Right atrium auricular region (tissue), 2 donors: ENCODE results near the gene SHBG. TPM values are rescaled to one million over a fixed set of nuclear protein-coding genes. Genes with fewer than 3 reads are reported as not detected.
A peak's percentile ranks its signal among the peaks of the same experiment; 100 is the strongest.
"Not testable (repeated sequence)": the region's sequence is repeated elsewhere in the genome, so short reads cannot be mapped to it uniquely, and the experiment has no call there.

Source experiments
- DNase-seq: peaks from one replicate; pipeline ENCODE4 v3.0.0-alpha.2; 2019; ENCODE audit warnings: low spot score
- H3K27ac ChIP-seq, 2 donors: fragments of 200-600 bp; sonication (generic); 1 replicate in 1 of 2; 2 replicates in 1 of 2; pipeline ENCODE4 v1.5.1; 2016 to 2019
- H3K27me3 ChIP-seq, 2 donors: fragments of 200-600 bp; sonication (generic); one replicate each; pipeline versions ENCODE4 v1.5.1 to v1.6.0; 2017 to 2019
- H3K36me3 ChIP-seq: fragments of 200-600 bp; sonication (generic); one replicate; pipeline ENCODE4 v1.5.1; 2016
- H3K4me1 ChIP-seq, 2 donors: fragments of 200-600 bp; sonication (generic); one replicate each; pipeline versions ENCODE4 v1.5.1 to v1.6.0; 2017 to 2019
- H3K4me3 ChIP-seq, 2 donors: fragments of 200-600 bp; sonication (generic); 1 replicate in 1 of 2; 2 replicates in 1 of 2; pipeline ENCODE4 v1.5.1; 2017 to 2019; ENCODE audit warnings: mild to moderate bottlenecking in 1 of 2, moderate library complexity in 1 of 2
- H3K9me3 ChIP-seq, 2 donors: fragments of 200-600 bp; sonication (generic); one replicate each; pipeline ENCODE4 v1.5.1; 2019
- total RNA-seq, 2 donors: library from RNA; depleted of rRNA; stranded (reverse); fragments of >200 nt; gene quantifications; one replicate each; pipeline ENCODE4 v1.1.0, GENCODE V29; 2016
- TF ChIP-seq, protein P1 (sequence below), 2 donors: fragments of 200-600 bp; sonication (generic); IDR thresholded peaks; one replicate each; pipeline ENCODE4 v1.5.1; 2019; ENCODE audit warnings: antibody characterized with exemption in 2 of 2

Gene SHBG
- total RNA-seq, 2 donors from 2014 or later: 0.39 TPM; not detected in 1

DNA sequence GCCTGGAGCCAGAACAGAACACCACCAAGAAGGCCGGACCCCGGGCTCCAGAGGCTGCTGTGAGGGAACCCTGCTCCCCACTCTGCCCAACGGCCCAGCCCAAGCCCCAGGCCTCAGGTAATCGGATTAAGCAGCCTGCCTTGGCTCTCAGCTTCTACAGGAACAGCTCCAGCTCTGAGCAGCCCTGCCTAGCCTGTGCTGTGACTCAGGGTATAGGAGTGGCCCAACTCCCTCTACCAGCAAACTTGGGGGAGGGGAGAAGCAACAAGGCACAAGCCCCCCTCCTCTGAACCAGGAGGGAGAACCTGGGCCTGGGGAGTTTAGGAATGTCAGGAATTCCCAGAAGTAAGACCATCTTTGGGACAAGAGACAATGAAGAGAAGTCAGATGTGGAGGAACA, 39.2 kb upstream of the SHBG start:
- Histone ChIP-seq H3K36me3 (peaks cover 51% of the 10 kb centered on the region), H3K27ac (no peak overlapping the region), H3K4me3 (no peak overlapping the region), H3K4me1 (peaks cover 0 to 36% of the 10 kb centered on the region in 2 donors), H3K9me3 (no peaks in the 10 kb centered on the region), H3K27me3 (no peaks in the 10 kb centered on the region)
- no peak for DNase-seq
- TF ChIP-seq, protein P1, sequence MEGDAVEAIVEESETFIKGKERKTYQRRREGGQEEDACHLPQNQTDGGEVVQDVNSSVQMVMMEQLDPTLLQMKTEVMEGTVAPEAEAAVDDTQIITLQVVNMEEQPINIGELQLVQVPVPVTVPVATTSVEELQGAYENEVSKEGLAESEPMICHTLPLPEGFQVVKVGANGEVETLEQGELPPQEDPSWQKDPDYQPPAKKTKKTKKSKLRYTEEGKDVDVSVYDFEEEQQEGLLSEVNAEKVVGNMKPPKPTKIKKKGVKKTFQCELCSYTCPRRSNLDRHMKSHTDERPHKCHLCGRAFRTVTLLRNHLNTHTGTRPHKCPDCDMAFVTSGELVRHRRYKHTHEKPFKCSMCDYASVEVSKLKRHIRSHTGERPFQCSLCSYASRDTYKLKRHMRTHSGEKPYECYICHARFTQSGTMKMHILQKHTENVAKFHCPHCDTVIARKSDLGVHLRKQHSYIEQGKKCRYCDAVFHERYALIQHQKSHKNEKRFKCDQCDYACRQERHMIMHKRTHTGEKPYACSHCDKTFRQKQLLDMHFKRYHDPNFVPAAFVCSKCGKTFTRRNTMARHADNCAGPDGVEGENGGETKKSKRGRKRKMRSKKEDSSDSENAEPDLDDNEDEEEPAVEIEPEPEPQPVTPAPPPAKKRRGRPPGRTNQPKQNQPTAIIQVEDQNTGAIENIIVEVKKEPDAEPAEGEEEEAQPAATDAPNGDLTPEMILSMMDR (IDR thresholded peaks at IDR 0.05): no peak

DNA sequence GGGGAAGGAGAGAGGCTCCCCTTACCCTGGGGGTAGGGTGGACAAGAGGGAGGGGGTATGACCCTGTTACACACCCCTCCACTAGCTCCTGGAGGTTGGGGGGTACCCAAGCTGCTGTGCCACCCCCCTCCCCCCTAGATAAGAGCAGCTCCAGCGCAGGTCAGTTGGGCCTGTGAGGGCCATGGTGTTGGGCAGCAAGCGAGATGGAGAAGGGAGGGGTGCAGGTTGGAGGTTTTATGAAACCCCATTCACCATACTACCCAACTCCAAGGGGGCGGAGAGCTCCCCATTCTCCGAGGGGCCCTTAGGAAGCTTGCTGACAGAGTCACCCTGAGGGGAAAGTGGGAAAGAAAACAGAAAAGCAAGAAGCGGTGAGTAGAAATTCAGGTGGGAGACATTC, 38.3 kb upstream of the SHBG start:
- DNase-seq: no peak
- TF ChIP-seq, protein P1 (IDR thresholded peaks at IDR 0.05): no peak
- H3K4me3 ChIP-seq: no peak overlapping the region
- no peak overlapping the region for H3K27ac ChIP-seq
- no peaks in the 10 kb centered on the region for H3K9me3 ChIP-seq
- peaks cover 59% of the 10 kb centered on the region for H3K36me3 ChIP-seq
- peaks cover 0 to 35% of the 10 kb centered on the region in 2 donors for H3K4me1 ChIP-seq
- no peaks in the 10 kb centered on the region for H3K27me3 ChIP-seq

DNA sequence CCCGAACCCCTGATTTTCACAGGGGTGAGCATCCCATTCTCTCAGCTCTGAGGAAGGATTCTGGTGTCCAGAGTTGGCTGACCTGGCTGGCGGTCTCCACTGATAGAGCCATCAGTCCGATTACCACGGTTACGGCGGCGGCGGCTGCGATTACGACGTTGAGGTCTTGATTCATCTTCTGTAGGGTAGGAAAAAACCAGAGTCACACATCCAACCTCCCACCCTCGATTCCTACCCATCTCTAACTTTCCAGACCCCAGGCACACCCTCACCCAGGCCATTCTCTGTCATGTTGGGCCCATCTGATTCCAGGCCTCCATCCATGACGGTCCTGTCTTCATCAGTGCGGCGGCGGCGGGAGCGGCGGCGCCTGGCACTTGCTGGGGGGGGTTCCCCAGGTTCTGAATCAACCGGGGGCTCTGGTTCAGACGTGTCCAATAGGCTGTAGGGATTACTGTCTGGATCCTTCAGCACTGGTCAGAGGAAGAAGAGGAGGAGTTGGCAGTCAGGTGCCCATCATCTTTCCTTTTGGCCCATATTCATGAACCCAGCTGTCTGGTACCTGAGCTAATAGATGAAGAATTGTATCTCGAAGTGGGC, 37.4 kb upstream of the SHBG start:
- Histone ChIP-seq H3K4me1 (peaks cover 0 to 26% of the 10 kb centered on the region in 2 donors), H3K27ac (no peak overlapping the region), H3K4me3 (no peak overlapping the region), H3K27me3 (no peaks in the 10 kb centered on the region), H3K36me3 (peaks cover 68% of the 10 kb centered on the region), H3K9me3 (no peaks in the 10 kb centered on the region)
- DNase-seq: no peak
- TF ChIP-seq, protein P1 (IDR thresholded peaks at IDR 0.05): no peak

DNA sequence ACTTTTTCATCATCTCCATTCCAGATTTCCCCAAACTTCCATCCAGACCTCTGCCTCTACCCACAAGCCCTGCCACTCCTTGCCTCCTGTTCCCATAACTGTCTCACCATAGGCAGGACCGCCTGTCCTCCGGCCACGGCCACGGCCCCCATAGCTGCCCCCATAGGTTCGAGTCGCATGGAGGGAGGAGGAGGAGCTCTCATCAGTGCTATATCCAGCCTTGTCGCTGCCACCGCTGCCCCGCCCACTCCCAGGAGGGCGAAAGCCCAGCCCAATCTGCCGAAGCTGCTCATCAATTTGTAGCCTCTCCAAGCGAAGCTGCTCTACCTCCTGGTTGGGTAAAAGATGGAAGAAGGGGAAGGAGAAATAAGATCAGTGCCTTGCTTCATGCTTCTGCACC, 36.6 kb upstream of the SHBG start:
- Histone ChIP-seq H3K9me3 (no peaks in the 10 kb centered on the region), H3K27ac (no peak overlapping the region), H3K4me3 (no peak overlapping the region), H3K4me1 (peaks cover 0 to 18% of the 10 kb centered on the region in 2 donors), H3K27me3 (no peaks in the 10 kb centered on the region), H3K36me3 (peaks cover 73% of the 10 kb centered on the region)
- no peak for DNase-seq
- TF ChIP-seq, protein P1 (IDR thresholded peaks at IDR 0.05): no peak

DNA sequence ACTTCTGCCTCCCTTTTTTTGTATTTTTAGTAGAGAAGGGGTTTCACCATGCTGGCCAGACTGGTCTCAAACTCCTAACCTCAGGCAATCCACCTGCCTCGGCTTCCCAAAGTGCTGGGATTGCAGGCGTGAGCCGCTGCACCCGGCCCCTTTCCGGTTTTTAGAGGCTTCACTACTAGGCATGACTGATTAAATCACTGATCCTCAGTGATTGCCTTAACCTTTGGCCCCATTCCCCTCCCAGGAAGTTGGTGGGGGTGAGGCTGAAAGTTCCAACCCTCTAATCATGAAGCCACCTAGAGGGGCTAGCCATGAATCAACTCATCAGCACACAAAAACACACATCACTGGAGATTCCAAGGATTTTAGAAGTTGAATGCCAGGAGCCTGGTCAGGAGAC, 32.4 kb upstream of the SHBG start:
- not testable (repeated sequence) for H3K9me3 ChIP-seq, H3K27me3 ChIP-seq, H3K4me1 ChIP-seq, DNase-seq, H3K4me3 ChIP-seq, H3K27ac ChIP-seq
- H3K36me3 ChIP-seq: peaks cover 95% of the 10 kb centered on the region

DNA sequence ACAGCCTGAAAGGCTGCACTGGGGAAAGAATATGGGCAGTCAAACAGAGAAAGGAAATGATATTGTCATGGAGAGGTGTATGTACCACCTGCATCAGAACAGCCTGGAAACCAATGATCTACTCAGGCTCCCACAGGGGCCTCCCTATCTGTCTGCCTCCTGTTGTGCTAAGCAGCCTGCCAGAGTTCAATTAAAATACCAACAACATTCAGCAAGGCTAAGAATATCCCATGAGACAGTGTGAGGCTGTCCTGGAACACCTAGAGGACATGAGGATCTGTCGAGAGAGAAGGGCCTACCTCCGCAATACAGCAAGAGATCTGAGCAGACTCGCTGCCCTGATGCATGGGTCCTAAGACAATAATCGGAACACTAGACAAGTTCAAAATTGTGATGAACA, 23.7 kb upstream of the SHBG start:
- Histone ChIP-seq H3K27ac (peak overlapping the region; percentile 73 to 94), H3K4me3 (no peak overlapping the region), H3K27me3 (no peaks in the 10 kb centered on the region), H3K36me3 (peaks cover 50% of the 10 kb centered on the region), H3K4me1 (peaks cover 0 to 28% of the 10 kb centered on the region in 2 donors), H3K9me3 (no peaks in the 10 kb centered on the region)
- no peak for DNase-seq
- TF ChIP-seq, protein P1 (IDR thresholded peaks at IDR 0.05): no peak
